ENCODE data around the gene CCDC158.

Gene CCDC158

DNA sequence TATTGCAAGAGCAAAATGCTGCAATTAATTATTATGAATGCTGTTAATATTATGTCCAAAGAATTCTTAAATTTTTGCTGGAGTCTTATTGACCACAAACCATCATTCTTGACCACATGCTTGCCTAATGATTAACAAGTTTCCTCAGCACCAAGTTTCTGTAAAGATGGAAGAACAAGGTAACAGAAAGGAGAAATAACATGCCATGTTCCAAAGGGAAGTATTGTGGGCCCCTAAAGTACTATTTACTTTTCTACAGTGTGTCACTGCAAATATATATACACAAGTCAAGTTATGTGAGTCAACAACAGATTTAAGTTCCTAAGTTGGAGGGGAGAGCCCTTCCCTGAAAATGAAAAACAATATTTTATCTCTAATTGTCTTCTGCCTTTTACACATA, 148.9 kb downstream of the CCDC158 start:
- Histone ChIP-seq H3K4me1 (ENCODE audit: insufficient read depth, low read length, severe bottlenecking) (no peaks in the 10 kb centered on the region), H3K79me2 (ENCODE audit: insufficient read depth, low read length) (no peaks in the 10 kb centered on the region), H3K4me2 (ENCODE audit: low read length) (no peak overlapping the region), H3K27me3 (ENCODE audit: insufficient read depth, low read length) (no peaks in the 10 kb centered on the region; the same call in 1 of the 2 replicates), H3K9me3 (ENCODE audit: low read length) (no peaks in the 10 kb centered on the region), H3K36me3 (ENCODE audit: insufficient read depth, low read length) (no peaks in the 10 kb centered on the region), H3K9me2 (ENCODE audit: low read depth, low read length) (no peaks in the 10 kb centered on the region), H2AFZ (ENCODE audit: low read length) (no peak overlapping the region), H4K20me1 (ENCODE audit: insufficient read depth, low read length) (no peaks in the 10 kb centered on the region), H3F3A (ENCODE audit: insufficient read depth, low read length) (no peaks in the 10 kb centered on the region), H3K4me3 (ENCODE audit: low read depth, low read length, poor library complexity, severe bottlenecking) (no peak overlapping the region), H3K9ac (ENCODE audit: low read length) (no peak overlapping the region), H3K27ac (ENCODE audit: low read depth, low read length, poor library complexity, severe bottlenecking) (no peak overlapping the region)
- TF ChIP-seq, protein P1, sequence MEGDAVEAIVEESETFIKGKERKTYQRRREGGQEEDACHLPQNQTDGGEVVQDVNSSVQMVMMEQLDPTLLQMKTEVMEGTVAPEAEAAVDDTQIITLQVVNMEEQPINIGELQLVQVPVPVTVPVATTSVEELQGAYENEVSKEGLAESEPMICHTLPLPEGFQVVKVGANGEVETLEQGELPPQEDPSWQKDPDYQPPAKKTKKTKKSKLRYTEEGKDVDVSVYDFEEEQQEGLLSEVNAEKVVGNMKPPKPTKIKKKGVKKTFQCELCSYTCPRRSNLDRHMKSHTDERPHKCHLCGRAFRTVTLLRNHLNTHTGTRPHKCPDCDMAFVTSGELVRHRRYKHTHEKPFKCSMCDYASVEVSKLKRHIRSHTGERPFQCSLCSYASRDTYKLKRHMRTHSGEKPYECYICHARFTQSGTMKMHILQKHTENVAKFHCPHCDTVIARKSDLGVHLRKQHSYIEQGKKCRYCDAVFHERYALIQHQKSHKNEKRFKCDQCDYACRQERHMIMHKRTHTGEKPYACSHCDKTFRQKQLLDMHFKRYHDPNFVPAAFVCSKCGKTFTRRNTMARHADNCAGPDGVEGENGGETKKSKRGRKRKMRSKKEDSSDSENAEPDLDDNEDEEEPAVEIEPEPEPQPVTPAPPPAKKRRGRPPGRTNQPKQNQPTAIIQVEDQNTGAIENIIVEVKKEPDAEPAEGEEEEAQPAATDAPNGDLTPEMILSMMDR (IDR thresholded peaks at IDR 0.05; ENCODE audit: low read length) = no peak
- no peak for TF ChIP-seq EZH2 (IDR thresholded peaks at IDR 0.05; ENCODE audit: borderline replicate concordance, low read length)

DNA sequence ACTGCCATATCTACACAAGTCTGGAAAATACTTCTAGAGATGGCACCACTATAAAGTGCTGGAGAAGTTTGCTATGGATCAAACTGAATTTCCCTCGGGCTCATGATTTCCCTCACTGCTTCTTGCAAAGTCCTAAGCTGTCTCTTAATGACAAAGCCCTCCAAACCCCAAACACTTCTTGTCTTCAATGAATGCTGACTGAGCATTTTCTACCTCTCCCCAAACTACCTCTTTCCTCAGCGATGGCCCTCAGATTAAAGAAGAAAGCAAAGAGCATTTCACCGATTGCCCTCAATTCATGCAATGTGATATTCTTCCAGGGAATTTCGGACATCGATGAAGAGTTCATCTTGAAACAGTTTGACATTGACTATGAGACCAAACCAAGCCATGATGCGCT, 149.7 kb downstream of the CCDC158 start:
- no peaks in the 10 kb centered on the region for H3K79me2 ChIP-seq (ENCODE audit: insufficient read depth, low read length)
- H3F3A ChIP-seq (ENCODE audit: insufficient read depth, low read length) = no peaks in the 10 kb centered on the region
- H2AFZ ChIP-seq (ENCODE audit: low read length) = no peak overlapping the region
- no peak overlapping the region for H3K4me3 ChIP-seq (ENCODE audit: low read depth, low read length, poor library complexity, severe bottlenecking)
- H4K20me1 ChIP-seq (ENCODE audit: insufficient read depth, low read length) = no peaks in the 10 kb centered on the region
- H3K36me3 ChIP-seq (ENCODE audit: insufficient read depth, low read length) = no peaks in the 10 kb centered on the region
- H3K9me2 ChIP-seq (ENCODE audit: low read depth, low read length) = no peaks in the 10 kb centered on the region
- H3K4me1 ChIP-seq (ENCODE audit: insufficient read depth, low read length, severe bottlenecking) = no peaks in the 10 kb centered on the region
- no peaks in the 10 kb centered on the region for H3K9me3 ChIP-seq (ENCODE audit: low read length)
- no peaks in the 10 kb centered on the region; the same call in 1 of the 2 replicates for H3K27me3 ChIP-seq (ENCODE audit: insufficient read depth, low read length)
- H3K4me2 ChIP-seq (ENCODE audit: low read length) = no peak overlapping the region
- H3K9ac ChIP-seq (ENCODE audit: low read length) = no peak overlapping the region
- no peak for TF ChIP-seq EZH2 (IDR thresholded peaks at IDR 0.05; ENCODE audit: borderline replicate concordance, low read length)
- TF ChIP-seq, protein P1 (IDR thresholded peaks at IDR 0.05; ENCODE audit: low read length) = no peak
- H3K27ac ChIP-seq (ENCODE audit: low read depth, low read length, poor library complexity, severe bottlenecking) = no peak overlapping the region

DNA sequence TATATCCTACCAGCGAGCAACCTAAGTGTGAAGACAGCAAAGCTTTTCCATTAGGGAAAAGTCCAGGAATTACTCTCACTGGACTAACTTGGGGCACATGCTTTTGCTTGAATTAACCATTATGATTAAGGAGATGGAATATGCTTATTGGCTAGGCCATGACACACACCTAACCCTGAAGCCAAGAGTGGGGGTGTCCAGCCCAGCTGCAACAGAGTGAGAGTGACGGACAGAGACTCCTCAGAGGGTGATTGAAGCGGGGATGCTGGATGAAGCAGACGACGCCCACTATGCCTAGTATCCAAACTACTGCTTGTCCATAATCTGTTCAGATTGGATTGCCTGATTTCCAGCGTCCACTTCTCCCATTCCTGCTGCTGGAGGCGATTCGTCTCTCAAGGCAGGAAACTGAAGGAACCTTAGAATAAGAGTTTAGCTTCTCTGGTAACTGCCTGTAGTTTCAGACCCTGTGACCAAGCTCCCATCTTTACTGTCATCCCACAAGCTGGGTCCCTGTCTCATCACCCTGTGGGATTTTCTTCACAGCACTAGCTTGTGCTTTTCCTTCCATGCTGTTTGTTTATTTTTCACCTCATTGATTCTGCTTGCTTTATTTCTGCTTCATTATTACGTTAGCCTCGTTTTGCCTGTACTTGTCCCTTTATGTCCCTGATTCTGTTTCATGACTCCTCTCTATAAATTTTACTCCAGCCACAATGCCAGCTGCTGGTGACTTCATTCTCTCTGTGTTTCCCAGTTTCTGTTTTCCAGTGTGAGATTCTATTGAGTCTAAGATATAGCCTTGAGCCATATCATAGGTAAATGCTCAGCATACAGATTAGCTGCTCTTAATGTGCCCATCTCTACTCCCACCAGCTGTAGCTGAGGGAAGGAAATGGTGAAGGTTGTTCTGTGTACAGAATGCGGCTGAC, 150.4 kb downstream of the CCDC158 start:
- Histone ChIP-seq H3K36me3 (ENCODE audit: insufficient read depth, low read length) (no peaks in the 10 kb centered on the region), H3K4me2 (ENCODE audit: low read length) (no peak overlapping the region), H3K4me3 (ENCODE audit: low read depth, low read length, poor library complexity, severe bottlenecking) (no peak overlapping the region), H3K79me2 (ENCODE audit: insufficient read depth, low read length) (no peaks in the 10 kb centered on the region), H4K20me1 (ENCODE audit: insufficient read depth, low read length) (no peaks in the 10 kb centered on the region), H3F3A (ENCODE audit: insufficient read depth, low read length) (no peaks in the 10 kb centered on the region), H3K27me3 (ENCODE audit: insufficient read depth, low read length) (no peaks in the 10 kb centered on the region; the same call in 1 of the 2 replicates), H3K9me2 (ENCODE audit: low read depth, low read length) (no peaks in the 10 kb centered on the region), H2AFZ (ENCODE audit: low read length) (no peak overlapping the region), H3K4me1 (ENCODE audit: insufficient read depth, low read length, severe bottlenecking) (no peaks in the 10 kb centered on the region), H3K27ac (ENCODE audit: low read depth, low read length, poor library complexity, severe bottlenecking) (no peak overlapping the region), H3K9me3 (ENCODE audit: low read length) (no peaks in the 10 kb centered on the region), H3K9ac (ENCODE audit: low read length) (no peak overlapping the region)
- no peak for TF ChIP-seq EZH2 (IDR thresholded peaks at IDR 0.05; ENCODE audit: borderline replicate concordance, low read length)
- TF ChIP-seq, protein P1 (IDR thresholded peaks at IDR 0.05; ENCODE audit: low read length) = no peak
